Activated T-helper 1 cell treated with anti-CD3 and anti-CD28 coated beads, Interleukin-12 subunit alpha, Interleukin-12 subunit beta, Interleukin-2, Interleukin-4 antibody, amounts not matched to agents 30 ng/mL and 10 ng/mL and 1 ng/mL, durations not matched to agents 14 hours and 24 hours and 36 hours (primary cell): ENCODE measurements around the gene SERF2. TPM values are rescaled to one million over a fixed set of nuclear protein-coding genes. Genes with fewer than 3 reads are reported as not detected.

Experiments used
- DNase-seq: peaks from one replicate; pipeline ENCODE4 v3.0.0; 2021; ENCODE audit warnings: low spot score
- H3K27ac Mint-ChIP-seq: one replicate; pipeline ENCODE4 v1.8.0; 2021; ENCODE audit warnings: mild to moderate bottlenecking, mixed read lengths
- H3K27me3 Mint-ChIP-seq: one replicate; pipeline ENCODE4 v1.8.0; 2022; ENCODE audit warnings: mild to moderate bottlenecking, moderate library complexity, mixed read lengths; ENCODE audit not compliant: insufficient read depth
- H3K36me3 Mint-ChIP-seq: one replicate; pipeline ENCODE4 v1.8.0; 2021; ENCODE audit warnings: low read depth, mixed read lengths
- H3K4me1 Mint-ChIP-seq: one replicate; pipeline ENCODE4 v1.8.0; 2021; ENCODE audit warnings: low read depth, mixed read lengths
- H3K4me3 Mint-ChIP-seq: one replicate; pipeline ENCODE4 v1.8.0; 2021; ENCODE audit warnings: mild to moderate bottlenecking, moderate library complexity, mixed read lengths
- H3K9me3 Mint-ChIP-seq: one replicate; pipeline ENCODE4 v1.8.0; 2021; ENCODE audit warnings: mixed read lengths
- intact Hi-C: fragments of 100-400 bp; cut with micrococcal nuclease; formaldehyde crosslinking; loops from one replicate; pipeline ENCODE4 v1.15.1; 2024
- total RNA-seq: library from RNA; stranded (reverse); gene quantifications from 2 replicates; pipeline ENCODE4 v1.2.3, GENCODE V29; 2022

SERF2 gene
- total RNA-seq, 1 donor from 2014 or later = 531 TPM

GRCh38 chr15:43775411-43775965, 16.6 kb upstream of the SERF2 start:
- H3K27me3 Mint-ChIP-seq = peaks cover 2% of the 10 kb centered on the region
- intact Hi-C loops = no loop called here
- DNase-seq = no peak

GRCh38 chr15:43776101-43776717, 15.9 kb upstream of the SERF2 start:
- no peak for DNase-seq
- Mint-ChIP-seq H3K27ac (no peak overlapping the region), H3K4me1 (peaks cover 15% of the 10 kb centered on the region), H3K4me3 (peak overlapping the region; percentile 37), H3K27me3 (peaks cover 3% of the 10 kb centered on the region), H3K36me3 (peaks cover 23% of the 10 kb centered on the region), H3K9me3 (no peaks in the 10 kb centered on the region)
- intact Hi-C loops = loop anchor here (1.0 to 2.0 kb wide), 2 partner anchors 16 to 27 kb away; partner anchors contain the start of gene SERF2

More at GRCh38 chr15:43775411-43775965, 16.6 kb upstream of the SERF2 start:
- peaks cover 15% of the 10 kb centered on the region for H3K4me1 Mint-ChIP-seq
- H3K4me3 Mint-ChIP-seq = peak overlapping the region; percentile 37
- H3K27ac Mint-ChIP-seq = no peak overlapping the region
- no peaks in the 10 kb centered on the region for H3K9me3 Mint-ChIP-seq
- H3K36me3 Mint-ChIP-seq = peaks cover 29% of the 10 kb centered on the region

- Mint-ChIP-seq H3K4me3 (peak within 1 kb of the TSS; percentile 82), H3K27me3 (peaks cover 4% of the 10 kb centered on the region), H3K27ac (peak within 1 kb of the TSS; percentile 83), H3K9me3 (no peaks in the 10 kb centered on the region), H3K4me1 (peaks cover 15% of the 10 kb centered on the region), H3K36me3 (peaks cover 19% of the 10 kb centered on the region)
- no peak for DNase-seq
- intact Hi-C loops = loop anchor here (1.0 to 2.0 kb wide), 2 partner anchors 16 to 28 kb away; partner anchors contain the start of gene SERF2
These were observed 15.3 kb upstream of the SERF2 start, which contains the start of gene ELL3 for GRCh38 chr15:43776718-43777266. TSS of gene ELL3 (minus strand) at chr15:43776966. CDS start at chr15:43776901, 65 bp downstream.

- H3K4me1 Mint-ChIP-seq = peaks cover 15% of the 10 kb centered on the region
- peak; percentile 63 for DNase-seq
- peaks cover 13% of the 10 kb centered on the region for H3K36me3 Mint-ChIP-seq
- peaks cover 10% of the 10 kb centered on the region for H3K27me3 Mint-ChIP-seq
- peak overlapping the region; percentile 82 for H3K4me3 Mint-ChIP-seq
- H3K27ac Mint-ChIP-seq = peak overlapping the region; percentile 83
- intact Hi-C loops = loop anchor here (2.0 kb wide), 1 partner anchor 29 kb away; no protein-coding TSS in a partner anchor
- H3K9me3 Mint-ChIP-seq = no peaks in the 10 kb centered on the region
These were observed 14.7 kb upstream of the SERF2 start for GRCh38 chr15:43777267-43777914.

GRCh38 chr15:43779016-43779415, 13.1 kb upstream of the SERF2 start:
- Mint-ChIP-seq H3K27me3 (peaks cover 15% of the 10 kb centered on the region), H3K4me3 (no peak overlapping the region), H3K27ac (peak overlapping the region; percentile 59), H3K4me1 (peaks cover 15% of the 10 kb centered on the region), H3K9me3 (no peaks in the 10 kb centered on the region), H3K36me3 (peaks cover 11% of the 10 kb centered on the region)
- no peak for DNase-seq
- intact Hi-C loops = no loop called here

GRCh38 chr15:43789409-43789808, 2.7 kb upstream of the SERF2 start:
- Mint-ChIP-seq H3K9me3 (no peaks in the 10 kb centered on the region), H3K4me3 (no peak overlapping the region), H3K27ac (no peak overlapping the region), H3K27me3 (no peaks in the 10 kb centered on the region), H3K36me3 (peaks cover 18% of the 10 kb centered on the region), H3K4me1 (peaks cover 17% of the 10 kb centered on the region)
- intact Hi-C loops = no loop called here
- DNase-seq = no peak

- peaks cover 41% of the 10 kb centered on the region for H3K36me3 Mint-ChIP-seq
- H3K27me3 Mint-ChIP-seq = no peaks in the 10 kb centered on the region
- H3K27ac Mint-ChIP-seq = peak overlapping the region; percentile 94
- DNase-seq = peak; percentile 23
- intact Hi-C loops = loop anchor here (1.0 kb wide), 5 partner anchors 7 to 634 kb away; partner anchors contain the start of genes CTDSPL2, ELL3, HYPK and MFAP1
- no peaks in the 10 kb centered on the region for H3K9me3 Mint-ChIP-seq
- H3K4me3 Mint-ChIP-seq = peak overlapping the region; percentile 97
- peaks cover 47% of the 10 kb centered on the region for H3K4me1 Mint-ChIP-seq
These were observed 799 bp downstream of the SERF2 start for GRCh38 chr15:43792761-43793476.

GRCh38 chr15:43793647-43794046, 1.5 kb downstream of the SERF2 start:
- Mint-ChIP-seq H3K27ac (peak overlapping the region; percentile 94), H3K4me3 (peak overlapping the region; percentile 97), H3K9me3 (no peaks in the 10 kb centered on the region), H3K27me3 (no peaks in the 10 kb centered on the region), H3K4me1 (peaks cover 54% of the 10 kb centered on the region), H3K36me3 (peaks cover 46% of the 10 kb centered on the region)
- DNase-seq = no peak
- intact Hi-C loops = no loop called here

- Mint-ChIP-seq H3K27ac (peak overlapping the region; percentile 52), H3K27me3 (no peaks in the 10 kb centered on the region), H3K4me3 (peak overlapping the region; percentile 97), H3K9me3 (no peaks in the 10 kb centered on the region), H3K36me3 (peaks cover 53% of the 10 kb centered on the region), H3K4me1 (peaks cover 62% of the 10 kb centered on the region)
- intact Hi-C loops = no loop called here
- DNase-seq = no peak
These were observed 2.3 kb downstream of the SERF2 start for GRCh38 chr15:43794269-43795037.

GRCh38 chr15:43795197-43795596, 3.1 kb downstream of the SERF2 start:
- no peak for DNase-seq
- Mint-ChIP-seq H3K27ac (peak overlapping the region; percentile 18), H3K36me3 (peaks cover 61% of the 10 kb centered on the region), H3K27me3 (no peaks in the 10 kb centered on the region), H3K4me3 (peak overlapping the region; percentile 97), H3K9me3 (no peaks in the 10 kb centered on the region), H3K4me1 (peaks cover 70% of the 10 kb centered on the region)
- intact Hi-C loops = no loop called here

GRCh38 chr15:43795997-43796396, 3.9 kb downstream of the SERF2 start:
- Mint-ChIP-seq H3K36me3 (peaks cover 67% of the 10 kb centered on the region), H3K27ac (no peak overlapping the region), H3K4me1 (peaks cover 74% of the 10 kb centered on the region), H3K9me3 (no peaks in the 10 kb centered on the region), H3K27me3 (no peaks in the 10 kb centered on the region), H3K4me3 (no peak overlapping the region)
- DNase-seq = no peak
- intact Hi-C loops = no loop called here

- no peak for DNase-seq
- no peaks in the 10 kb centered on the region for H3K9me3 Mint-ChIP-seq
- peaks cover 77% of the 10 kb centered on the region for H3K4me1 Mint-ChIP-seq
- peak overlapping the region; percentile 40 for H3K27ac Mint-ChIP-seq
- intact Hi-C loops = no loop called here
- no peak overlapping the region for H3K4me3 Mint-ChIP-seq
- H3K27me3 Mint-ChIP-seq = no peaks in the 10 kb centered on the region
- H3K36me3 Mint-ChIP-seq = peaks cover 73% of the 10 kb centered on the region
These were observed 4.4 kb downstream of the SERF2 start for GRCh38 chr15:43796566-43796965.
